ENCODE data around the gene NSRP1. TPM values are rescaled to one million over a fixed set of nuclear protein-coding genes. Genes with fewer than 3 reads are reported as not detected.
"Not testable (repeated sequence)": the region's sequence is repeated elsewhere in the genome, so short reads cannot be mapped to it uniquely, and the experiment has no call there.

NSRP1 gene
- total and polyA plus RNA-seq, 12 donors: 19.5 to 47.5 (median 26.5) TPM

- peaks cover 0 to 5% (median 0%) of the 10 kb centered on the region in 7 donors for H3K27me3 ChIP-seq
- no peaks in the 10 kb centered on the region for H3K9me3 ChIP-seq
- no peaks in the 10 kb centered on the region for H3K36me3 ChIP-seq
- no peak overlapping the region for H3K27ac ChIP-seq
- no peak for DNase-seq
- 75 to 85% methylated on average over 3 of the region's 3 CpGs for WGBS, 2 donors
- TF ChIP-seq CTCF (IDR thresholded peaks at IDR 0.05): no peak
- intact Hi-C loops (cut with DNase I): no loop called here
- peaks cover 0 to 9% (median 0%) of the 10 kb centered on the region in 9 donors for H3K4me1 ChIP-seq
- no peak overlapping the region for H3K4me3 ChIP-seq
- ATAC-seq: no peak
Observed at GRCh38 chr17:30228011-30228410, 111.4 kb downstream of the NSRP1 start.

- intact Hi-C loops (cut with DNase I): no loop called here
- TF ChIP-seq CTCF (IDR thresholded peaks at IDR 0.05): no peak
- Histone ChIP-seq H3K9me3 (no peaks in the 10 kb centered on the region), H3K4me1 (peaks cover 0 to 9% (median 0%) of the 10 kb centered on the region in 9 donors), H3K27ac (no peak overlapping the region), H3K4me3 (no peak overlapping the region), H3K27me3 (peaks cover 0 to 15% (median 0%) of the 10 kb centered on the region in 7 donors), H3K36me3 (no peaks in the 10 kb centered on the region)
- 82 to 83% methylated on average over 7 of the region's 7 CpGs for WGBS, 2 donors
- DNase-seq (no peak), ATAC-seq (no peak)
Observed at GRCh38 chr17:30229012-30229411, 112.4 kb downstream of the NSRP1 start.

GRCh38 chr17:30230009-30230408, 113.4 kb downstream of the NSRP1 start:
- intact Hi-C loops (cut with DNase I); H3K36me3 ChIP-seq; DNase-seq; H3K4me3 ChIP-seq; H3K9me3 ChIP-seq; ATAC-seq: not testable (repeated sequence)
- peaks cover 0 to 12% (median under 1%) of the 10 kb centered on the region in 9 donors for H3K4me1 ChIP-seq
- WGBS, 2 donors: 74 to 78% methylated on average over 1 of the region's 1 CpG
- peak overlapping the region in 1 of 10 donors; percentile 72 for H3K27ac ChIP-seq
- H3K27me3 ChIP-seq: peaks cover 0 to 25% (median under 1%) of the 10 kb centered on the region in 7 donors

- Histone ChIP-seq H3K27me3 (peaks cover 0 to 31% (median 7%) of the 10 kb centered on the region in 7 donors), H3K4me3 (no peak overlapping the region), H3K36me3 (no peaks in the 10 kb centered on the region), H3K27ac (peak overlapping the region in 1 of 10 donors; percentile 72), H3K4me1 (peaks cover 0 to 18% (median 7%) of the 10 kb centered on the region in 9 donors), H3K9me3 (no peaks in the 10 kb centered on the region)
- no peak for TF ChIP-seq CTCF (IDR thresholded peaks at IDR 0.05)
- ATAC-seq (no peak), DNase-seq (no peak)
- intact Hi-C loops (cut with DNase I): no loop called here
- WGBS, 2 donors: 88 to 90% methylated on average over 7 of the region's 7 CpGs
Observed at GRCh38 chr17:30230596-30231125, 114.0 kb downstream of the NSRP1 start.

Measured in heart right ventricle (tissue), 16 donors.